GM23338 (cell line): ENCODE data around the gene PCK2. TPM values are rescaled to one million over a fixed set of nuclear protein-coding genes. Genes with fewer than 3 reads are reported as not detected.

Experiments used
- ATAC-seq: fragments of 200-7000 bp; cut with Tn5 transposase; 3 replicates; pipeline ENCODE4 v1.9.1; 2020
- DNase-seq: peaks from one replicate; pipeline ENCODE4 v3.0.0-alpha.2; 2015; ENCODE audit warnings: low spot score
- H2AFZ ChIP-seq: fragments of 200-600 bp; sonication (generic); 2 replicates; pipeline ENCODE4 v1.8.0; 2016; ENCODE audit warnings: antibody characterized with exemption, mild to moderate bottlenecking, moderate library complexity
- H3F3A ChIP-seq: fragments of 200-600 bp; sonication (generic); replicated peaks from 2 replicates; pipeline ENCODE4 v1.8.0; 2017; ENCODE audit warnings: antibody characterized with exemption, mixed run types, low read depth
- H3K27ac ChIP-seq: fragments of 200-600 bp; sonication (generic); 2 replicates; pipeline ENCODE4 v1.6.1; 2016; ENCODE audit warnings: low read depth
- H3K27me3 ChIP-seq: fragments of 200-600 bp; sonication (generic); 2 replicates; pipeline ENCODE4 v1.8.0; 2016; ENCODE audit warnings: mild to moderate bottlenecking, mixed run types, moderate library complexity; ENCODE audit not compliant: insufficient read depth
- H3K36me3 ChIP-seq: fragments of 200-600 bp; sonication (generic); 2 replicates; pipeline ENCODE4 v1.8.0; 2016; ENCODE audit warnings: mild to moderate bottlenecking; ENCODE audit not compliant: insufficient read depth
- H3K4me1 ChIP-seq: fragments of 200-600 bp; sonication (generic); 2 replicates; pipeline ENCODE4 v1.8.0; 2016; ENCODE audit warnings: mild to moderate bottlenecking, moderate library complexity; ENCODE audit not compliant: insufficient read depth
- H3K4me2 ChIP-seq: fragments of 200-600 bp; sonication (generic); 2 replicates; pipeline ENCODE4 v1.7.1; 2017; ENCODE audit warnings: mixed run types
- H3K4me3 ChIP-seq: fragments of 200-600 bp; sonication (generic); 2 replicates; pipeline ENCODE4 v1.6.1; 2016; ENCODE audit warnings: mixed run types
- H3K79me2 ChIP-seq: fragments of 200-600 bp; sonication (generic); replicated peaks from 2 replicates; pipeline ENCODE4 v1.8.0; 2017; ENCODE audit warnings: mild to moderate bottlenecking; ENCODE audit not compliant: insufficient read depth
- H3K9me2 ChIP-seq: fragments of 200-600 bp; sonication (generic); 2 replicates; pipeline ENCODE4 v1.8.0; 2017; ENCODE audit not compliant: insufficient read depth
- H4K20me1 ChIP-seq: fragments of 200-600 bp; sonication (generic); replicated peaks from 2 replicates; pipeline ENCODE4 v1.8.0; 2017; ENCODE audit warnings: mild to moderate bottlenecking; ENCODE audit not compliant: insufficient read depth
- H3K27ac Mint-ChIP-seq: 2 replicates; pipeline ENCODE4 v1.8.0; 2020; ENCODE audit warnings: inconsistent platforms, mild to moderate bottlenecking, moderate library complexity, mixed read lengths
- H3K27me3 Mint-ChIP-seq: 3 replicates; pipeline ENCODE4 v1.8.0; 2022; ENCODE audit warnings: low read depth, mild to moderate bottlenecking, moderate library complexity, mixed read lengths, inconsistent platforms; ENCODE audit not compliant: insufficient read depth, poor library complexity
- H3K36me3 Mint-ChIP-seq: 3 replicates; pipeline ENCODE4 v1.8.0; 2021; ENCODE audit warnings: low read depth, mild to moderate bottlenecking, inconsistent platforms, moderate library complexity, mixed read lengths
- H3K4me1 Mint-ChIP-seq: 3 replicates; pipeline ENCODE4 v1.8.0; 2020; ENCODE audit warnings: mild to moderate bottlenecking, inconsistent platforms, mixed read lengths
- H3K4me3 Mint-ChIP-seq: 3 replicates; pipeline ENCODE4 v1.8.0; 2021; ENCODE audit warnings: moderate library complexity, mild to moderate bottlenecking, inconsistent platforms, mixed read lengths
- H3K9me3 Mint-ChIP-seq: 3 replicates; pipeline ENCODE4 v1.8.0; 2020; ENCODE audit warnings: moderate library complexity, mild to moderate bottlenecking, inconsistent platforms, mixed read lengths
- CTCF ChIP-seq, 2 experiments: fragments of 200-600 bp in 1 of 2; sonication (generic) in 1 of 2; conservative IDR thresholded peaks; 2 replicates each; pipeline versions ENCODE4 v1.5.1 to v1.6.1; 2016 to 2017; ENCODE audit warnings: antibody characterized with exemption in 2 of 2, low read depth in 2 of 2, mild to moderate bottlenecking in 2 of 2, moderate library complexity in 1 of 2
- ETS1 ChIP-seq: IDR thresholded peaks from 2 replicates; pipeline ENCODE4 v1.6.1; 2016; ENCODE audit warnings: antibody characterized with exemption
- EZH2 ChIP-seq: fragments of 200-600 bp; sonication (generic); IDR thresholded peaks from one replicate; pipeline ENCODE4 v1.8.0; 2017; ENCODE audit warnings: antibody characterized with exemption, mild to moderate bottlenecking, low read depth; ENCODE audit not compliant: unreplicated experiment
- EZH2phosphoT487 ChIP-seq: fragments of 200-600 bp; sonication (generic); IDR thresholded peaks from one replicate; pipeline ENCODE4 v1.8.1; 2018; ENCODE audit warnings: antibody characterized with exemption; ENCODE audit not compliant: unreplicated experiment
- JUNB ChIP-seq: IDR thresholded peaks from one replicate; pipeline ENCODE4 v1.6.1; 2016; ENCODE audit warnings: antibody characterized with exemption; ENCODE audit not compliant: unreplicated experiment
- REST ChIP-seq: IDR thresholded peaks from one replicate; pipeline ENCODE4 v1.6.1; 2018; ENCODE audit warnings: antibody characterized with exemption; ENCODE audit not compliant: unreplicated experiment
- ZNF114 ChIP-seq: fragments of 250-450 bp; sonication (Bioruptor Pico); IDR thresholded peaks from 2 replicates; pipeline ENCODE4 v1.5.0; 2020; ENCODE audit warnings: mild to moderate bottlenecking, moderate library complexity
- ZNF331 ChIP-seq: fragments of 250-450 bp; sonication (Bioruptor Pico); IDR thresholded peaks from 2 replicates; pipeline ENCODE4 v1.5.0; 2020; ENCODE audit warnings: low read depth, mild to moderate bottlenecking, moderate library complexity
- polyA plus RNA-seq: library from polyadenylated mRNA; unstranded; fragments of >200 nt; fragmentation: Nextera tagmentation; extraction: Ambion mirVana; gene quantifications from 2 replicates; pipeline ENCODE4 v1.2.1, GENCODE V29; 2016
- total RNA-seq: library from RNA; depleted of rRNA; stranded (reverse); fragments of >200 nt; shearing (Covaris generic); gene quantifications from 2 replicates; pipeline ENCODE4 v1.2.3, GENCODE V29; 2014

PCK2 gene
- total and polyA plus RNA-seq, 2 experiments from 2014 or later, result 53.5 to 103 TPM

- peaks cover 89% of the 10 kb centered on the region for H3K36me3 Mint-ChIP-seq
- H3K27ac ChIP-seq, result no peak overlapping the region
- H3K9me2 ChIP-seq, result no peaks in the 10 kb centered on the region
- no peaks in the 10 kb centered on the region; the same call in 1 of the 2 replicates for H3K4me1 ChIP-seq
- DNase-seq (no peak), ATAC-seq (no peak)
- no peaks in the 10 kb centered on the region for H3K27me3 ChIP-seq
- peaks cover 10% of the 10 kb centered on the region for H3K4me1 Mint-ChIP-seq
- no peak overlapping the region for H2AFZ ChIP-seq
- H3K9me3 Mint-ChIP-seq, result peaks cover 14% of the 10 kb centered on the region
- H3K27me3 Mint-ChIP-seq, result peaks cover 9% of the 10 kb centered on the region
- no peak overlapping the region for H3K27ac Mint-ChIP-seq
- no peak overlapping the region for H3K4me2 ChIP-seq
- peaks cover 31% of the 10 kb centered on the region for H3K36me3 ChIP-seq
- H3K79me2 ChIP-seq, result peaks cover 5% of the 10 kb centered on the region; the same call in 1 of the 2 replicates
- H4K20me1 ChIP-seq, result peaks cover 5% of the 10 kb centered on the region; the same call in 1 of the 2 replicates
- no peak overlapping the region for H3K4me3 ChIP-seq
- H3K4me3 Mint-ChIP-seq, result no peak overlapping the region
- peaks cover 10% of the 10 kb centered on the region; the same call in 1 of the 2 replicates for H3F3A ChIP-seq
- no peak for TF ChIP-seq ETS1
Observed at GRCh38 chr14:24100982-24101494, 6.9 kb downstream of the PCK2 start.

- DNase-seq (no peak), ATAC-seq (no peak)
- Histone ChIP-seq H3K4me1 (no peaks in the 10 kb centered on the region), H3K79me2 (no peaks in the 10 kb centered on the region), H3K4me2 (no peak overlapping the region), H4K20me1 (peaks cover 5% of the 10 kb centered on the region; the same call in 1 of the 2 replicates), H3K27ac (no peak overlapping the region), H3K27me3 (no peaks in the 10 kb centered on the region), H2AFZ (no peak overlapping the region), H3K4me3 (no peak overlapping the region), H3K36me3 (peaks cover 31% of the 10 kb centered on the region), H3K9me2 (no peaks in the 10 kb centered on the region), H3F3A (peaks cover 5% of the 10 kb centered on the region; the same call in 1 of the 2 replicates)
- Mint-ChIP-seq H3K9me3 (peaks cover 14% of the 10 kb centered on the region), H3K36me3 (peaks cover 77% of the 10 kb centered on the region), H3K27ac (no peak overlapping the region), H3K4me1 (peaks cover 3% of the 10 kb centered on the region; the same call in 1 of the 3 replicates), H3K27me3 (peaks cover 5% of the 10 kb centered on the region), H3K4me3 (no peak overlapping the region)
- no peak for TF ChIP-seq JUNB
- no peak for TF ChIP-seq EZH2
- TF ChIP-seq REST, result no peak
- no peak for TF ChIP-seq ETS1
- TF ChIP-seq ZNF331, result no peak
- TF ChIP-seq CTCF (conservative IDR thresholded peaks at IDR 0.05; ENCODE audit: low read depth in 2 of 2), result no peak
- no peak for TF ChIP-seq EZH2phosphoT487
- TF ChIP-seq ZNF114 (CRISPR knock-in tag), result no peak
Observed at GRCh38 chr14:24102357-24103048, 8.4 kb downstream of the PCK2 start.
